NCI-H510A treated with DMSO at 0.1 percent for 48 hours (cell line): ENCODE results near the gene SH3BP2.

Experiments used
- DNase-seq: peaks from one replicate; lab custom pipeline; 2025; lab: John Stamatoyannopoulos, UW

SH3BP2 gene

DNA sequence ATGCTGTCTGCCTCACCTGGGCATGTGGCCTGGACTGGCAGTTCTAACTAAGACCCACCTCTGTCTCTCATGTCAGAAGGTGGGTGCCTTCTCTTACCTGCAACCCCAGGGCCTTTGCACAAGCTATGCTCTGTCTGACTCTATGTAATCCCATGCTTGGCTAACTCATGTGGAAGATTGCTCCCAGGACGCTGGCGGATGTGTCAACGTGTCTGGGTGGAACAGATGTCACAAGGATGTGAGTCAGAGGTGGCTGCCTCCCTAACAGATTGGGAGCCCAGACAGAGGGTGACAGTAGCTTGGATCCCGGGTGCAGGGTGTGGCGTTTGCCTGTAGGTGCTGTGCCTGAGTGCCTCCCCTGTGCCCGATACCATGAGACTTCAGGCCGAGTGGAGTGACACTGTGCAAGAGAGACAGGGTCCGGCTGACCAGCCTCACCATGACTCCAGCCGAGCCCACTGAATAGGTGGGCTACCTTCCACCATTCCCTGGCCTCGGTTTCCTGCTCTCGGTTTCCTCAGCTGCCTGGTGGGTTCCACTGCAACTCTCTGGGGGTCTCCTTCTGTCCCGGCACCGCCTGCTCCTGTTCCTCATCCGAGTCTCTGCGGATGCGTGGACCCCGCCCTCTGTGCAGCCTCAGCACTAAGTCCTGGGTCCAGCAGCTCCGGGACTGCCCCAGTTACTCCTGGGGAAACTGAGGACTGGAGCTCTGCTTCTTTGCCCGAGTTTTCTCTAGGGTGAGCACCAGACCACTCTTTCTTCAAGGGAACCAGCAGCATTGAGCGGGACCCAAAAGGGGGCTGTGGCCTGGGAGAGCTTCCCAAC lies 11.0 kb downstream of the SH3BP2 start:
- no peak for DNase-seq

DNA sequence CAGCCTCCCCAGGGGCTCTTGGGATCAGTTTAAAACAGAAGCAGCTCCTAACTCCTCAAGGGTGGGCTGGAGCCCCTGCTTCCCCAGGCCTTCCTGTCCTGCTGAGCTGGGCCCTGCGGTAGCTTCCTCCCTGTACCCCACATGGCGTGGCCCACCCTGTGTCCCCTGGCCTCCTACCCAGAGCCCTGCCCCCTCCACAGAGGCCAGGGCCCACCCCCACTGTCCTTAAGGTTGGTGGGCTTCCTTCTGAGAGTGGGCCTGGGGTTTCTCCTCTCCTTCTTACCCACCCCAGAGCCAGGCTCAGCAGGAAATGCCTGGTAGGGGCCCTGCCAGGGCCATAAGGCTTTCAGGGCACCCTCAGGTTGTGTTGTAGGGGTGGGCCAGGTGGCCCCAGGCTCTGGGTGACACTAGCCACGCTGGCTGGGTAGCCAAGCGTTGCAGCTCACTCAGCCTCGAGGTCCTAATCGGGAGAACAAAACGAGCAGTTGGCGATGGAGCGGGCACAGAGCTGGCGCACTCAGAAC lies 11.6 kb downstream of the SH3BP2 start:
- DNase-seq: no peak

DNA sequence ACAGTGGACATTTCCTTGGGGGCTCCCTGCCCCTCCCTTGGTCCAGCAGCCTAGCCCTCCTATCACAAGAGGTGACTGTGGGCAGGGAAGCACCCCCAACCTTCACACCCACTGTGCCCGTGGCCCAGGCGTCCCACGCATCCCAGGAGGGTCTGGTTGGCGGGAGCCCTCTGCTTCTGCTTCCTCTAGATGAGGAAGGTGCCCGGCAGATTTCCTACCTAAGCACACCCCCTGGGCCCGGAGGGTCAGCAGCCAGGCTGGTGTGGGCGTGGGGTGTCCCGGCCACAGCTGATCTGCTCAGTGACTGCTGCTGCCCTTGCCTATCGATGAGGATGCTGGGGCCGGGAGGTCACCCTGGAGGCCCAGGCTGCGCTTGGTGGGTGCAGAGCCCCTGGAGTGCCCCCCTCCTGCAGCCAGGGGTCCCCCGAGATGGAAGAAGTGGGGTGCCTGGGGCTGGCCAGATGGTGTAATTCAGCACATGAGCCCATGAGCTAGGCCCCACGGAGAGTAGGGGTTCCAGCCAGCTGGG lies 12.2 kb downstream of the SH3BP2 start:
- no peak for DNase-seq

DNA sequence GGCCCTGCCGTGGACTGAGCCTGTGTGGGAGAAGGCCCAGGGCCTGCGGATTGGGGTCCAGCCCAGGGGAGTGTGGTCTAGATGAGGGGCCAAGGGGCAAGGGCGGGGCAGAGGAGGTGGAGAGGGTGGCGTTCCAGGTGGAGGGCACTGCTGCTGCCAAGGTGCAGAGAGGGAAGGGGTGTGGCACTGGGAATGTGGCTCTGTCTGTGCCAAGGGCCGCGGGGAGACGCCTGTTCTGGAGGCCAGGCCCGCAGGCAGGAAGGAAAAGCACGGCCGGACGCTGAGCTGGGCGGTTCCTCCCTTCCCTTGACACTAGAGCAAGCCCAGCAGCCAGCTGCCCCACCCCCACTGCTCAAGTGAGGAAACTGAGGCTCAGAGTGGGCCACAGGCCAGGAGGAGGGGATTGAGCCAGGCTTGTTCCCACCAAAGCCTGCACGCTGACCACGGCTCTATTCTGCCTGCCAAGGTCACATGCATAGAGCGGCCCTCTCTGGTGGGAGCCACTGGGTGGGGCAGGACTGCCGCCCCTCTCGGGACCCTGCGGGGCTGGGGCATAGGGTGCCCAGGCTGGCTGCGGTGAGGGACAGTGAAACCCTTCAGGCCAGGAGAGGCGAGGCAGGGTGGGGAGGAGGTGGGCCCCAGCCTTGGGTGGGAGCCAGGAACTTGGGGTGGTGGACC lies 13.0 kb downstream of the SH3BP2 start:
- DNase-seq: no peak

DNA sequence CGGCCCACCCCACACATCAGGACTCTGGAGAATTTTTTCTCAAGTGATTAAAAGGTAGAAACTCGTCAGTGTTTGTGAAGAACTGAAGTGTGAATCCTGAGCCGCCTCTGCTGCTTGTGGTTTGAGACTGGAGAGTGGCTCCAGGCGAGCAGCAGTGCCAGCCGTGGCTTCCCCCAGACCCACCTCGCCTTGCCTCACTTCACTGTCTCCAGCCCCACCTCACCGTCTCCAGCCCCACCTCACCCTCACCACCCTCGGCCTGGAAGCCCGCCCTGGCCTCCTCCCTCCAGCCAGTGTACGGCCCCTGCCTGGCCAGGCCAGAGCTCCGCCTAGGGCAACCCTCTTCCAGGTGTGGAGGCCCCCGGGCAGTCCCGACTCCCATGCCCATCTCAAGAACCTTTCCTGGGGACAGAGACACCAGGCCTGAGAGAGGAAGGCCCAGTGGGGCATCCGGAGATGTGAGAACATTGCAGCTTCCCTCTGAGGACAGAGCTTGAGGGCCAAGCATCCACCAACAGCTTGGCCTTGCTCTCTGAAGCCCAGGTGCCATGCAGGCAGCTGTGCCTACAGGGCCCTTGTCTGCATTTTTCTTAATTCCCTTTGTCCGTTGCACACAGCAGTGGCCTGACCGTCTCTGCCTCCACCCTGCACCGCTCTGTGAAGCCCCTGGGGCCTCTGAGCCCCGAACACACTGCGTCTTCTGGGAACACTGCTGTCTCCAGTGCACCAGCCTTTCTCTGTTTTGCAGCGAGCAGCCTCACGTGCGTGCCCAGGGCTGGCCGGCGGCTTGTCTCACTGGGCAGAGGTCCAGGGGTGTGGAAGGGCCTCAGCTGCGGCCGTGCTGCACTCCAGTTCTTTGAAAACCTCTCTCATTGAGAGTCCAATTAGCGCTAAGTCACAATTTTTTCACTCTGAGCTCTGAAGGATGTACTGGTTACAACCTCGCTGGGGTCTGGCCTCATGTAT lies 13.8 kb downstream of the SH3BP2 start:
- no peak for DNase-seq

DNA sequence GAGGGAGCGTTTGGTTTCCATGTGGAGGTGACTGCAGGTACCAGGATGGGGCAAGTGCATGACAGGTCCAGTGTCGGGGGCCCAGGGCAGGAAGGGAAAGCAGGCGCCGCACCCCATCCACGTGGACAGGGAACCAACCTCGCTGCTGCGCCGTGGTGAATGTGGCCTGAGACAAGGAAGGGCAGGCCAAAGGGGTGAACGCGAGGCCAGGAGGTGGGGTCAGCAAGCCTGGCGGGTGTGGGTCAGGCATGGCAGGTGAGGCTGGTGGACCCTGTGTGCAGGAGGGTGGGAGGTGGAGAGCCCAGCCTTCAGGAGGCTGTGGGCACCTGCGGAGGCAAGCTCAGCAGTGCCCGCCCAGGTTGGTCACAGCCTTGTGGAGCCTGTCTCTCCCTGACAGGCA lies 14.7 kb downstream of the SH3BP2 start:
- DNase-seq: no peak

DNA sequence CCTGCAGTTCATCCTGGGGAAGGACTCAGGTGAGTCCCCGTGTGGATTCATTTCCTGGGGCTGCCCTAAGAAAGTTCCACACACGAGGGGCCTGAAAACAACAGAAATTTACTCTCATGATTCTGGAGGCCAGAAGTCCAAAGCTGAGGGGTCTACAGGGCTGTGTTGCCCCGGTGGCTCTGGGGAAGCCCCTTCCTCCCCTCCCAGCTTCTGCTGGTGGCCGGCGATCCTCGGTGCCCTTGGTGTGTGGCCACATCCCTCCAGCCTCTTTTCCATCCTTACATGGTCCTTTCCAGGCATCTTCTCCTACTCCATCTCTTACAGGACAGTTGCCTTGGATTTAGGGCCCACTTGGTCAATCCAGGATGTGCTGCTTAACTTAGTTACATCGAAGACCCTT lies 15.1 kb downstream of the SH3BP2 start:
- DNase-seq: no peak

DNA sequence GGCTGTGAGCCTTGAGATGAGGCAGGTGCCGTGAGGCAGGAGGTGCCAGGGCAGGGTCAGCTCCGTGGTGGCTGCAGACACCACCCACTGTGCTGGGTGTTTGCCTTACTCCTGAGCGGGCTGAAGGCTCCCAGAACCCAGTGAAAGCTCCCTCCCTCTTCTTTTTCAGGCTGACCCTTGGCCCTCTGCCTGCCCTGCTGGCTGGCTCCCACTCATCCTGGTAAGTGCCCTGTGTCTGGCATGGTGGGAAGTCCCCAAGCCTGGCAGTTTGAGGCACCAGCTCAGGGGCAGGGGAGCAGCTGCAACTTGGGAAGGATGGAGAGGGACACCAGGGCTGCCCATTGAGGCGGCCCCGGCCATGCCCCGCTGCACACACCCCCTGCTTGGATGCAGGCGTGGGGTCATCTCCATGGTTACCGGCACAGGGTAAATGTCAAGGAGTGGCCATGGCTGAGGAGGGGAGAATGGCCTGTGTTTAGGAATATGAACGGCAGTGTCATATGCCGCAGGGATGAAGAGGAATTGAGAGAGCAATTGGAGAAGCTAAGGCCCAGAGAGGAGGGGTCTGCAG lies 16.8 kb downstream of the SH3BP2 start:
- DNase-seq: no peak

DNA sequence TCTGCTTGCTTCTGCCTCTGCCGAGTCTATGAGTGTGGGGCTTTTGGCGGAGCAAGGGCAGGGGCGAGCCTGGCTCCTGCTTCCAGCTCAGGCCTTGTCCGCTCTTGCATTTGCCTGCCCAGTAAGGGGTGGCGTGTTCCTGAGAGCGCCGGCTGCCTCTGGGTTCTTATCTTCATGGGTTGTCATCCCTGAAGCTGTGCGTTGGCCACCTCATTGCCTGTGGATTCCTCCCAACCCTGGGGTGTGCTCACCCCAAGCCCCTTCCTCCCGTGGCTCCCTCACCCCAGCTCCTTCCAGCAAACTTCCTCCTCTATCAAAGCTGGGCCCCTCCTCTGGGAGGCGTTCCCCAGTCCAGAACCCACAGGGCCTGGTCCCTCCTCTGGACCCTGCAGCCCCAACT lies 17.5 kb downstream of the SH3BP2 start:
- no peak for DNase-seq

DNA sequence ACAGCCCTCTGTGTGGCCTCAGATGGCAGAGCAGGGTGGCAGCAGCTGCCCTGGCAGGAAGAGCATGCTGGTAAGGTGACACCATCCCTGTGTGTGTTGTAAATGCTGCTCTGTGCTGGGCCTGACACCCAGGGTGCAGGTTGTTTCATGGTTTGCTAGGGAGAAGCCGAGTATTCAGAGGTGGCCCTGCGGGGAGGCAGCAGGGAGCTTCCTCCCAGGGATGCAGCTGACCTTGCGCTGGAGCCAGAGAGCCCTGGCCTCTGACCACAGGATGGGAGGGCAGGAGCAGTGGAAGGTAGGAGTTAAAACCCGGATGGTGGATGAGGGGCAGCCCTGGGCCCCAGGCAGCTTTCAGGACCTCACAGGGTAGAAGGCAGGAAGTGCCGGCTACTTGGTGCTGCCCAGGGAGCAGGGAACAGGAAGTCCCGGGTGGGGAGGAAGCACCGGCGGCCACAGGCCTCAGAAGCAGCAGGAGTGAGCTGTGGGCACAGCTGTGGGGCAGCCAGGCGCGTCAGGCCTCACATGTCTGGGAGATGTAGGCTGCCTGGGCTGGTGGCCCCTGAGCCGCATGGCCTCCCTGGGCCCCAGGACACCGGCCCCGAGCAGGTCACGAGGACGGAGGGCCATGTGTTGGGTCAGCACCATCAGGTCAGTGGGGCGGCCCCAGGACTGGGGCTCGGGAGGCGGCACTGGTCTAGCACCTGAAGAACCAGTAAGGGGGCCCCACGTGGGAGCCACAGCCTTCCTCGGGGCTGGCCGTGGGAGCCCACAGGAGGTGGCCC lies 19.1 kb downstream of the SH3BP2 start:
- peak; percentile 49 for DNase-seq

DNA sequence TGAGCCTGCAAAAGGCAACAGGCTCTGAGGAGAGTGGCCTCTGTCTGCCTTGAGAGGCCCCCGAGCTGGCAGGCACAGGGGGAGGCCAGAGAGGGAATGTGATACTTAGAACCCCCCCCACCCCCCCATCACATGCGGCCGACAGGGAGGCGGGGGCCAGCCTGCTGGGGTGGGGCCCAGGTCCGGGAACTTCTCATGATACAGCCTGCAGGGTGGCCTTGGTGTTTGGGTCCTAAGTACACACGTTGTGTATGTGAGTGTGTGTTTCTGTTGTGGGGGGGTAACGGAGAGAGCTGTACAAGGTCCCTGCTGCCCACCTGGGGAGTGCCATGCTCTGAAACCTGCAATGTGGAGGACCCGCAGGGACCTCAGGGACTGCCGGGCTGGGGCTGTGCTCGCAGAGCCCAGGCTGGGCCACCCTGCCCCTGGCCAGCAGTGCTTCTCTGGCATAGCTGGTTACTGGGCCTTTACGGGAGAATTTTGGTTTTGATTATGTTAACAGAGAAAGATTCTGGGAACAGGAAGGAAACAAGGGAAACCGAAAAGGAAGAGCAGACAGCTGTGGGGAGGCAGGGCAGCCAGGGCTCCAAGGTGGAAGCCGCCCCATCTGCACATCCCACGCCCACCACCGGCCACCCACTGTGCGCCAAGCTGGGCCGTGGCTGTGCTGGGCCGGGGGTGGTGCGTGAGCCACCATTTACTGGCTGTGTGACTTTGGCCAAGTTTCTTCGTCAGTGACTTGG lies 19.9 kb downstream of the SH3BP2 start:
- no peak for DNase-seq

DNA sequence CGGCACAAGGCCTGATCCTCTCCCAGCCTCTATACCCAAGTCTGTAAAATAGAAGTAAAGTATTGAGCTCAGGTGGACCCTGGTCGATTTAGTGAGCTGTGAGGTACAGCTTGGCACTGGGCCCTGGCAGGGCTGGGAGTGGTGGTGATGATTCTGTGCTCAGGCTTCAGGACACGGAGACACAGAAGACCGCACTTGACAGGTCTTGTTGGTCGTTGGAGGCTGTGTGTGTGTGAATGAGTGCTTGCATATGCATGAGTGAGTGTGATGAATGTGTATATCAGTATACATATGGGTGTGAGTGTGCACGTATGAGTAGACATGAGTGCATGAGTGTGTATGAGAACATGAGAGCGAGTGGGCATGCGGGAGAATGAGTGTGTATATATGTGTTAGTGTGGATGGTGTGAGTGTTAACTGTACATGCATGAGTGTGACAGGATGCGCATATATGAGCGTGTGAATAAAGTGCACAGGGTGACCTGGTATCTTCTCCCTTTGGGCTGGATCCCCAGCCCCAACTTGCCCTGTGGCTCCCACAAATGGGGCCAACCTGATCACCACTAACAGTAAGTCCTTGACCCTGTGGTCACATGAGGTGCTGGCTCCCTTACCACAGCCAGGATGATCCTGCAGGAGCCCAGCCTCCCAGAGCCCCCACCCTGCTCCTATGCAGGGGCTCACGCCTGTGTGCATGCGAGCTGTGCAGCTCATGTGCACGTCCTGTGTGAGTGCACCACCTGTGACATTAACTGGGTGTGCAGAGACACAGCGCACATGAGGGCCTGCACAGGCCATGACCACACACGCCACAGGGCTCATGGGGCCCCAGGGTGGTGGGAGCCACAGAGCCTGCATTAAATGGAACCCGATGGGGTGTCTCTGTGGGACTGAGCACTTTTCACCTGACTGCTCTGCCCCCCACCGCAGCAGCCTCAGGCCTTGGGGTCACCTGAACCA lies 20.8 kb downstream of the SH3BP2 start:
- no peak for DNase-seq

DNA sequence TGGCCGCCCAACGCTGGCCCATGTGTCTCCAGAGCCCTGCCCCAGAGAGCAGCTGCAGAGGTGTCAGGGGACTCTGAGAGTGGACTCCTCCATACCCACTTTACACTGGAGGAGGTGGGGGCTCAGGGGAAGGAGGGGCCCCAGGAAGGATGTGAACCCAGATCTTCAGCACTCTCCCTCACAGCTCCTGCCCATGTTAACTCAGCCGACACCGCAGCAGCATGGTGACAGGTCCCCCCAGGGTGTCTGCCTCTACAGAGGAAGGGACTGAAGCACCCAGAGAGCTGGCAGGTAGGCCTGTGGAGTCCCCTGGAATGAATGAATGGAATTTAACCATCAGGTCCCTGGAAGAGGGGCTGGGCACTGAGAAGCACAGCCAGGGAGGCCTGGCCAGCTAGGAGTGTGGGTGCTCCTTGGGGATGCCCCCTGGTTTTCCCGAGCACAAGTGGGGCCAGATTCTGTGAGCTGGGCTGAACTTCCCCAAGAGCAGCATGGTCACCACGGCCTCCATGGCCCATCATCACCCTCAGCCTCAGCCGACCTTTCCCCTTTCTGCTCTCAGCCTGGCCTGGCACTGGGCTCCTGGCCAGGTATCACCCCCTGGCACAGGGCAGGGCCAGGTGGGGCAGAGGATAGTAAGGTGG lies 21.9 kb downstream of the SH3BP2 start:
- no peak for DNase-seq

DNA sequence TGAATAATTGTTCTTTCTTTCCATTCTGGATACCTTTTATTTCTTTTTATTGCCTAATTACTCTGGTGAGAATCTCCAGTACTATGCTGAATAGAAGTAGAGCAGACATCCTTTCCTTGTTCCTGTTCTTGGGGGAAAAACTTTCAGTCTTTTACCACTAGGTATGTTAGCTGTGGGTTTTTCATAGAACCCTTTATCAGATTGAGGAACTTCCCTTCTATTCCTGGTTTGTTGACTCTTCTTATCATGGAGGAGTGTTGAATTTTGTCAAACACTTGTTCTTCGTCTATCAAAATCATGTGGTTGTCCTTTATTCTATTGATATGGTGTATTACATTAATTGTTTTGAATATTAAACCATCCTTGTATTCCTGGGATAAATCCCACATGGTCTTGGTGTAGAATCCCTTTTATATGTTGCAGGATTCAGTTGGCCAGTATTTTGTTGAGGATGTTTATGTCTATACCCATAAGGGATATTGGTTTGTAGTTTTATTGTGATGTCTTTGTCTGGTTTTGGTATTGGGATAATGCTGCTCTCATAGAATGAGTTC lies 23.6 kb downstream of the SH3BP2 start:
- no peak for DNase-seq

DNA sequence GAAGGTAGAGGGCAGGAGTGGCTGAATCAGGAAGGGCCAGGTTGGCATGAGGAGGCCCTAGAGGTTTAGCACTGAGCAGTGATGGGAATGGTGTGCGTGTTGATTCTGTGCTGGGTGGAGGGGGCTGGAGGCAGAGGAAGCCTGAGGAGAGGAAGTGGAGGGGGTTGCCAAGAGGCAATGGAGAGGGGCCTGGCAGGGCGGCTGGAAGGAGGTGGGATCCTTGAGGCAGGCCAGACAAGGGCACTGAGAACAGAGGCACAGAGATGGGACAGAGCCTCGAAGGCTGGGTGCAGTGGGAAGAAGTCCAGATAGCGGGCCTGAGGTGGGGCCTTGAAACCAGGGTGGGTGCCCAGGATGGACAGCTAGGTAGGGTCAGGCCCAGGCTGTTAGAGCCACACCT lies 24.3 kb downstream of the SH3BP2 start:
- DNase-seq: no peak

DNA sequence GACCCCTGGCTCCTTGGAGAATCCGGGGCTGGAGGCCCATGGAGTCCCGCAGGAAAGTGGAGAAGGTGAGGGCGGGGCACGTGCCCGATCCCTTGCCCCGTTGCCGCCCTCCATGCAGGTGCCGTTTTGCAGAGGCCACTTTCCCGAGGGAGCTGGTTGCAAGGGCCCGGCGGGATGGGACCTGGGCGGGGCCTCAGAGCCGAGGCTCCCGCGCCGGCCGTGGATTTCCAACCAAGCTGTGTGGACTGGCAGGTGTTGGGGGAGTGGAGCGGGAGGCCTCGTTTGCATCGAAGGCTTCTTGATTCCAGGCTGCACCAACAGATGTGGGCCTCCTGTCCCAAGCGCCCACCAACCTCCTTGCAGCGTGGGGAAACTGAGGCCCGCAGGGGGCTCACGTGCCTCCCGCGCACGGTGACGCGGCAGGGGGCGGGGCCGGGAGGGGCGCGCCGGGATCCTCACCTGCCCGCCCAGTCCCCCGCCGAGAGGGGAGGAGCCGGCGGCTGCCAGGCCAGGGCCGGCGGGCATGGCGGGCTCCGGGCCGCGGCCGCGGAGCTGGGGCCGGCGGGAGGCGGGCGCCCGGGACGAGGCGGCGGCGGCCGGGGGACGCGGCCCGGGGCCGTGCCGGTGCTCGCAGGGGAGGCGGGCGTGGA lies 24.9 kb downstream of the SH3BP2 start:
- DNase-seq: peak; percentile 16

DNA sequence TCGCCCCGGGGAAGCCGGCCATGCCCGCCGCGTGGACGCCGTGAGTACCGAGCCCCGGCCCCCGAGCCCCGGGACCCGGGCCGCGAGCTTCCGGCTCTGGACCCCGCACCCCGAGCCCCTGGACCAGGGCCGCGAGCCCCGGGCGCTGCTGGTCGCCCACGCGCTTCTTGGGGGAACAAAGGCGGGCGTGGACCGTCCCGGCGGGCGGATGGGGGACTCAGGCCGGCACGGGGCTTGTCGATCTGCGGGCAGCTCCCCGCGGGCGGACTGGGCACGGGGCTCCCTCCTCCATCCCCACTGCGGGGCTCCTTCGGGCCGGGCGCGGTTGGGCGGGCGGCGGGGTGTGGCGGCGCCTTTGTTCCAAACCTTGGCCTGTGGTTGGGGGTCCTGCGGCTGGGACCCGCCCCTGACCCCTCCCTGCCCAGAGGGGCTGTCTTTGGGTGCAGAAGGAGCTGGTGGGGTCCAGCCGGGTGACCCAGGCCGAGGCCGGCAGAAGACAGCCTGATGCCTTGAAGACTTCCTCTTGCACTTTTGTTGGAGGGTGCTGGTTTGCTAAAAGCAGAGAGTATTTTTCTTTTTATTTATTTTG lies 25.6 kb downstream of the SH3BP2 start:
- no peak for DNase-seq
